Activated CD4-positive, alpha-beta T cell treated with anti-CD3 and anti-CD28 coated beads, Interleukin-2, Interleukin-4, amounts not matched to agents 100 ng/mL and 50 ng/mL, durations not matched to agents 16 hours and 8 hours (primary cell): Measurements from ENCODE around the gene RNF144B.
A peak's percentile ranks its signal among the peaks of the same experiment; 100 is the strongest.
"Not testable (repeated sequence)": the region's sequence is repeated elsewhere in the genome, so short reads cannot be mapped to it uniquely, and the experiment has no call there.

Experiments
- DNase-seq: peaks from one replicate; pipeline ENCODE4 v3.0.0-alpha.2; 2020; ENCODE audit warnings: low spot score

The RNF144B gene

GRCh38 chr6:18371656-18372055, 15.5 kb upstream of the RNF144B start:
- no peak for DNase-seq

DNA sequence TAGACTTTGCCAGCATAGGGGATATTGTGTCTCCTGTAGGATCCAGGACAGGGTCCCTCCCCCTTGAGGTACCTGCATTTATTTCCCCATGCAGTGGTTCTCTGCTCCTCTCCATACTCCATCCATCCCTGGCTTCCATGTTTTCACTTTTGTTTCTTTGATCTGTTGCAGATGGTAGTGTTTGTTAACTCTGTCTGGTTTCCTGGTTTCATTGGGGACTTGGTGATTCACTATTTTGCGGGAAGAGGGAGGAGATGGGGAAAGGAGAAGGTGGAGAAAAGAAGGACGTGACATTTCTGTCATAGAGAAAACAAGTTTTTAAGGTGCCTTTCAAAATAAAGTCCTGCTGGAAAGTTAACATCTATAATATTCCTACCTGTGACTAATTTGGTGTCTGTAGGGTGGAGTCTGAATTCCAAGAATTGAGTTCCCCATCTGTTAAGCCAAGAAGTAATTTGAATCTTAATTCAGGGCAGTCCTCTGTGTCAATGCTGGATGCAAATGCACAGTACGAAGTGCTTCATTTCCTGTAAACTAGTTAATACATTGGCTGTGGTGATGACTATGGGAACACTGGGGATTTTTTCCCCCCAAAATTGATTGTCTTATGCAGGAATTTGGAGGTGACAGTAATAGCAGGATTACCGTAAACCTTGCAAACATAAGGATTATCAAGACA, 6.9 kb upstream of the RNF144B start:
- DNase-seq: no peak

- no peak for DNase-seq
Measured at GRCh38 chr6:18380851-18381250, 6.3 kb upstream of the RNF144B start.

DNA sequence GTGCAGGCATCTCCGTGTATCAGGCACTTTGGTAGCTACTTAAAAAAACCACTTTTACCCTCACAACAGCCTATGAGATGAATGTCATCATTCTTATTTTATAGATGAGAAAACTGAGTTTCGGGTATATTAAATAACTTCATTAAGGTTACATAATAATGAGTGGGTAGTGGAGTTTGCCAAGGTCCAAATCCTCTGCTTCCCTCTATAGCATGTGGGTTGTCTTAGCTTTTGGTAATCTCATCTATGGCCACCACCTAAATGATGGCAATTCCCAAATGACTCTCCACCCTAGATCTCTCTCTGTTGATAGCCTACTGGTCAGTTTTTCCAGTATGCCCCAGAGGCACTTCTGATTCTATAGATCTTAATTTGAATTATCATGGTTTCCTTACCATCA, 3.7 kb upstream of the RNF144B start:
- no peak for DNase-seq

DNA sequence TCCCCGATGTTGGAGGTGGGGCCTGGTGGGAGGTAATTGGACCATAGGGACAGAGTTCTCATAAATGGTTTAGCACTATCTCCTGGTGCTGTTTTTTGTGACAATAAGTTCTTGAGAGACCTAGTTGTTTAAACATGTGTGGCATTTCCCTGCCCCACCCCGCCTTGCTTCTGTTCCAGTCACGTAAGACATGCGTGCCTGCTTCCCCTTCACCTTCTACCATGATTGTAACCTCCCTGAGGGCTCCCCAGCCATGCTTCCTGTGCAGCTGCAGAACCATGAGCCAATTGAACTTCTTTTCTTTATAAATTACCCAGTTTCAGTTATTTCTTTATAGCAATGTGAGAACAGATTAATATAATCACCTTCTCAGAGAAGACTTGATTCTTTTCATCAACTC, 2.5 kb upstream of the RNF144B start:
- no peak for DNase-seq

- no peak for DNase-seq
Measured at GRCh38 chr6:18386298-18386976, 713 bp upstream of the RNF144B start.

DNA sequence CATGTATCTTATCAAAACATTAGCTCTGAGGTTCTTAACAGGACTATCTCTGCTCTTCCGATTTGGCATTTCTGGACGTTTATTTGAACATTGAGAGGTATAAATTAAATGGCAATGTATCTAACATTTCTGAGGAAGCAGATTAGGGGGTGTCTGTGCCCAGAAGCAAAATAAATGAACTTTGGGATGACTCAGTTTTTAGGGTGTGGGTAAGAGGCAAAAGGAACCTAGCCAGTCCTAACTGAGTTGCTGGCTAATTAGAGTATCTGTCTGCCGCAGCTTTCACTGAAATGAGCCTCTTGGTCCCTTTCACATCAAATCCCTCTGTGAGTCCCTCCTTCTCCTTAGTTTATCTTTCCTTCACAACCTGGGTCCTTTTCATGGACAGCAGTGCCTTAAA, 1.1 kb downstream of the RNF144B start:
- no peak for DNase-seq

DNA sequence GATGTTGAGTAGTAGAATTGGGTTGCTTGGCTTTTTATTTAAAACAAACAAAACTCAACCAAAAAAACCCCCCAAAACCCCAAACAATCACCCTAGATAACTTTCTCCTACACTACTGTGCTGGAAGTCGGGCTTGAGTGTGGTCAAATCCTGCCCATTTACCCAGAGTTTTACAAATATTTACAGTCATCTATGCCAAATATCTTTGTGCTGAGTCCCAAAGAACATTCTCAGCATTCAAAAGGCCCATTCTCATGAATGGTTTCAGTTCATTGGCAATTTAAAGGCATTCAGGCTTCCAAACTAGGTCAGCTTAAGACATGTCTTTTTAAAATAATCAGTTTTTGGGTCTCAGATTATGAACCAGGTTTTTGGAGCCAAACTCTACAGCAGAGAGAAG, 1.8 kb downstream of the RNF144B start:
- DNase-seq: no peak

GRCh38 chr6:18389479-18389878, 2.3 kb downstream of the RNF144B start:
- DNase-seq: no peak

GRCh38 chr6:18390476-18390875, 3.3 kb downstream of the RNF144B start:
- DNase-seq: no peak

- DNase-seq: no peak
Measured at GRCh38 chr6:18391023-18391422, 3.9 kb downstream of the RNF144B start.

DNA sequence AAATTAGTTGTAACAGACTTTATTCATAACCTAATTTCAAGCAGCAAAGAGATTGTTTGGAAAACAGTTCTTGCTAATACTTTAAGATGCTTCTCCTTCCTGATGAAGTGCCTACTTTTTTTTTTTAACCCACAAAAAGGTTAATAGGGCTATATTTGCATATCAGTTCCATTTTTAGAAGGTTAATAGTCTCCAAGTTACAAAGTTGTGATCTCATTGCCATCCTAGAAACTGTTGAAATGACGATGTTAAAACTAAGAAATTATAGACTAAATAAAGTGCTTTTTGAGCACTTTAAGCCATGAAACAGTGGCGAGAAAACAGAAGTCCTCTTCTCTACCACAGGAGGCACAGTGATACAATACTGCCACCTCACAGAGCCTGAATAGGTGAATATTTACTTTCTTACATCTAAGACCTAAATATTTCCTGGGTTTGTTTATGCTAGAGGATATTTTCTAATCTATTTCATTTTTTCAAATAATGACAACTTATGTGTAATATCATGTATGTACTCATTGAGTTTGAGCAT, 5.3 kb downstream of the RNF144B start:
- no peak for DNase-seq

- no peak for DNase-seq
Measured at GRCh38 chr6:18393698-18394097, 6.5 kb downstream of the RNF144B start.

GRCh38 chr6:18395177-18395855, 8.2 kb downstream of the RNF144B start:
- no peak for DNase-seq

GRCh38 chr6:18395856-18396197, 8.7 kb downstream of the RNF144B start:
- DNase-seq: no peak

DNA sequence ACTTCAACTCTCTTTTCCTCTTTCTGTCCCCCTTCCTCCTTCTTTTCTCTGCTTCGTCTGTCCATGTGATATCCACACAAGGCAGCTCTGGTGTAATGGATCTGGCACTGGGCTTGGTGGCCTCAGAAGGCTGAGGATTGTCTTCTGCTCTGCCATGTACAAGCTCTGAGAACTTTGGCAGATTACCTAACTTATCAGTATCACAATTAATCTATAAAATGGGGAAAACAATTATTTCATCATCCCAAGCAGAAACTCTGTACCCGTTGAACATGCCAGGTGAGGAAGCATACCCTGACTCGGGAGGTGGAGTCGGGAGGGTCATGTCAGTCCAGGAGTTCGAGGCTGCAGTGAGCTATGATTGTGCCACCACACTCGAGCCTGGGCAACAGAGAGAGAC, 10.6 kb downstream of the RNF144B start:
- DNase-seq: no peak

DNA sequence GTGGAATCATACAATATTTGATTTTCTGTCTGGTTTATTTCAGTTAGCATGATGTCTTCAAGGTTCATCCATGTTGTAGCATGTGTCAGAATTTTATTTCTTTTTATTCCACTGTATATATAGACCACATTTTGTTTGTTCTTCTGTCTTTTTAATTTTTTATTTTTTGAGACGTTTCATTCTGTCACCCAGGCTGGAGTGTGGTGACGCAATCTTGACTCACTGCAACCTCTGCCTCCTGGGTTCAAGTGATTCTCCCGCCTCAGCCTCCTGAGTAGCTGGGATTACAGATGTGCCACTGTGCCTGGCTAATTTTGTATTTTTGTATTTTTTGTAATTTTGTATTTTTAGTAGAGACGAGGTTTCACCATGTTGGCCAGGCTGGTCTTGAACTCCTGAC, 11.1 kb downstream of the RNF144B start:
- DNase-seq: not testable (repeated sequence)

DNA sequence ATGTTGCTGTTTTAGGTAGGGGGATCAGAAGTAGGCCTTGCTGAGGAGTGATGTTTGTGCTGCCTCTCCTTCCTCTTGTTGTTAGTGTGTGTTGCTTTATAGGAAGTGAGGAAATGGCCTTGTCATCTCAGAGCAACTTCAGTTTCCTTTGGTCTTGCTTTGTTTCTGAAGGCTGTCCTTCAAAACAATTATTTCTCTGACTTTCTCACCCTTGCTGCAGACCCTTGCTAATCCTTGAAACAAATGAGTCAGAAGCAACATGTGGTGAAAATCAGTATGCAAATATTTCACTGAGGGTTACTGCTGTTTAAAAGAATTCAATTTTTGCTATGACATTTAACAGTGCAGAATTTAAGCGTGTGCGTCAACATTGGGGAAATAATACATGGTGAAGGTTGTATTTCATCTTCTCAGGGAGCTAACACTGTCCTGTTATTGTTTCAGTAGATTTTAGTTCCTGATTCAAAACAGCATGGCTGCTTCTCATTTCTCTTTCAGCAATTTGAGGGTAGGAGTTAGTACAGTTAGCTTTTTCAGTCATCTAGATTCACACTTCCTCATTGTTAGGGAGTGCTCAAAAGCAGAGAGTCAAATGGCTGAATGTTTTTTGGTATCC, 13.8 kb downstream of the RNF144B start:
- DNase-seq: peak; percentile 21

GRCh38 chr6:18404965-18405364, 17.8 kb downstream of the RNF144B start:
- not testable (repeated sequence) for DNase-seq

GRCh38 chr6:18405477-18406293, 18.5 kb downstream of the RNF144B start:
- DNase-seq: no peak

GRCh38 chr6:18406955-18407749, 20.0 kb downstream of the RNF144B start:
- no peak for DNase-seq
